IMR-90 (cell line): ENCODE data around the gene EBF4. TPM values are rescaled to one million over a fixed set of nuclear protein-coding genes. Genes with fewer than 3 reads are reported as not detected.

ENCODE experiments used
- ATAC-seq: fragments of 200-7000 bp; cut with Tn5 transposase; 2 replicates; pipeline ENCODE4 v1.9.1; 2020; ENCODE audit warnings: low read depth, mild to moderate bottlenecking, moderate library complexity
- BruUV-seq: library from RNA; stranded (reverse); fragments of 400-500 nt; replicated peaks from 2 replicates; lab custom pipeline; 2021; lab: Mats Ljungman, UMichigan
- CTCF ChIA-PET: fragments of 300-600 bp; formaldehyde crosslinking; extraction: SDS; loops from one replicate; lab custom pipeline; 2021; ENCODE audit warnings: antibody characterized with exemption; lab: Yijun Ruan, JAX
- POLR2A ChIA-PET: fragments of 300-600 bp; sonication (Branson Sonifier 250); formaldehyde crosslinking; loops from one replicate; lab custom pipeline; 2022; ENCODE audit warnings: antibody characterized with exemption; ENCODE audit not compliant: unreplicated experiment; lab: Charles Lee
- DNase-seq: peaks from one replicate; pipeline ENCODE4 v3.0.0; 2013
- H2AFZ ChIP-seq: replicated peaks from 2 replicates; pipeline ENCODE3; 2013; ENCODE audit warnings: low read length, mild to moderate bottlenecking; ENCODE audit not compliant: poor library complexity
- H2AK5ac ChIP-seq: 2 replicates; pipeline ENCODE4 v1.6.1; 2013; ENCODE audit warnings: low read depth, low read length, inconsistent platforms
- H2AK9ac ChIP-seq: replicated peaks from 2 replicates; pipeline ENCODE3; 2013; ENCODE audit warnings: mild to moderate bottlenecking, low read depth, low read length, moderate library complexity; ENCODE audit not compliant: poor library complexity
- H2BK120ac ChIP-seq: 2 replicates; pipeline ENCODE4 v1.6.1; 2013; ENCODE audit warnings: low read depth, low read length, inconsistent platforms
- H2BK15ac ChIP-seq: 3 replicates; pipeline ENCODE4 v1.6.1; 2013; ENCODE audit warnings: low read depth, low read length, inconsistent platforms
- H2BK20ac ChIP-seq: 2 replicates; pipeline ENCODE4 v1.6.1; 2013; ENCODE audit warnings: low read depth, mild to moderate bottlenecking, inconsistent platforms, low read length, moderate library complexity
- H2BK5ac ChIP-seq: 2 replicates; pipeline ENCODE4 v1.6.1; 2013; ENCODE audit warnings: mild to moderate bottlenecking, low read depth, low read length, inconsistent platforms; ENCODE audit not compliant: poor library complexity, severe bottlenecking
- H3K14ac ChIP-seq: replicated peaks from 2 replicates; pipeline ENCODE4 v1.6.1; 2013; ENCODE audit warnings: low read depth, low read length, inconsistent platforms
- H3K18ac ChIP-seq: 2 replicates; pipeline ENCODE4 v1.6.1; 2013; ENCODE audit warnings: low read depth, low read length, control low read depth
- H3K23ac ChIP-seq: 2 replicates; pipeline ENCODE4 v1.6.1; 2013; ENCODE audit warnings: low read depth, low read length, inconsistent platforms
- H3K27ac ChIP-seq: 2 replicates; pipeline ENCODE4 v1.5.1; 2013; ENCODE audit warnings: mild to moderate bottlenecking, control low read depth, low read length; ENCODE audit not compliant: insufficient read depth
- H3K27me3 ChIP-seq: 2 replicates; pipeline ENCODE4 v1.6.1; 2013; ENCODE audit warnings: low read length; ENCODE audit not compliant: control insufficient read depth, insufficient read depth
- H3K36me3 ChIP-seq: 2 replicates; pipeline ENCODE4 v1.6.1; 2013; ENCODE audit warnings: low read length, mixed read lengths; ENCODE audit not compliant: control insufficient read depth, insufficient read depth
- H3K4ac ChIP-seq: 2 replicates; pipeline ENCODE4 v1.6.1; 2013; ENCODE audit warnings: low read depth, low read length, inconsistent platforms
- H3K4me1 ChIP-seq: 2 replicates; pipeline ENCODE4 v1.6.1; 2013; ENCODE audit warnings: low read length, mixed read lengths; ENCODE audit not compliant: control insufficient read depth, insufficient read depth
- H3K4me2 ChIP-seq: 2 replicates; pipeline ENCODE4 v1.6.1; 2013; ENCODE audit warnings: low read depth, mild to moderate bottlenecking, control low read depth, low read length, moderate library complexity
- H3K4me3 ChIP-seq: 2 replicates; pipeline ENCODE4 v1.5.1; 2013; ENCODE audit warnings: low read depth, mild to moderate bottlenecking, control low read depth, low read length, moderate library complexity; ENCODE audit not compliant: insufficient read depth
- H3K56ac ChIP-seq: 2 replicates; pipeline ENCODE4 v1.6.1; 2013; ENCODE audit warnings: low read length, inconsistent platforms; ENCODE audit not compliant: insufficient read depth; ENCODE audit errors: extremely low read depth
- H3K79me1 ChIP-seq, 2 experiments: 2 replicates each; pipeline ENCODE4 v1.6.1; 2013; ENCODE audit warnings: low read length in 2 of 2, inconsistent platforms in 1 of 2, low read depth in 1 of 2
- H3K9ac ChIP-seq: 2 replicates; pipeline ENCODE4 v1.6.1; 2013; ENCODE audit warnings: low read depth, low read length, control low read depth
- H3K9me1 ChIP-seq: 2 replicates; pipeline ENCODE4 v1.6.1; 2013; ENCODE audit warnings: low read length, inconsistent platforms; ENCODE audit not compliant: insufficient read depth
- H3K9me3 ChIP-seq: 2 replicates; pipeline ENCODE4 v1.6.1; 2013; ENCODE audit warnings: low read length; ENCODE audit not compliant: control insufficient read depth, insufficient read depth
- H4K20me1 ChIP-seq: 2 replicates; pipeline ENCODE4 v1.6.1; 2013; ENCODE audit warnings: low read length, inconsistent platforms; ENCODE audit not compliant: insufficient read depth
- H4K5ac ChIP-seq: 2 replicates; pipeline ENCODE4 v1.6.1; 2013; ENCODE audit warnings: mild to moderate bottlenecking, low read depth, low read length, control low read depth
- H4K8ac ChIP-seq, 2 experiments: 2 replicates each; pipeline ENCODE4 v1.6.1; 2013; ENCODE audit warnings: low read depth in 2 of 2, low read length in 2 of 2, control low read depth in 1 of 2, inconsistent platforms in 1 of 2
- H4K91ac ChIP-seq: 2 replicates; pipeline ENCODE4 v1.6.1; 2013; ENCODE audit warnings: low read depth, low read length, inconsistent platforms; ENCODE audit not compliant: insufficient read depth
- BHLHE40 ChIP-seq: fragments of 150-350 bp; IDR thresholded peaks from 2 replicates; pipeline ENCODE4 v1.6.1; 2016; ENCODE audit warnings: mild to moderate bottlenecking, low read depth, low read length
- CEBPB ChIP-seq: IDR thresholded peaks from 2 replicates; pipeline ENCODE4 v1.6.1; 2012; ENCODE audit warnings: low read depth, low read length, improper control_type of control experiment
- CHD1 ChIP-seq: IDR thresholded peaks from 2 replicates; pipeline ENCODE4 v1.6.1; 2012; ENCODE audit warnings: low read depth, low read length, improper control_type of control experiment
- CTCF ChIP-seq: conservative IDR thresholded peaks from 2 replicates; pipeline ENCODE4 v1.5.1; 2012; ENCODE audit warnings: mild to moderate bottlenecking, low read depth, low read length, improper control_type of control experiment
- ELK1 ChIP-seq: fragments of 150-350 bp; IDR thresholded peaks from 2 replicates; pipeline ENCODE4 v1.6.1; 2016; ENCODE audit warnings: low read depth, mild to moderate bottlenecking, low read length, moderate library complexity, borderline replicate concordance
- FOS ChIP-seq: fragments of 150-350 bp; IDR thresholded peaks from 2 replicates; pipeline ENCODE4 v1.6.1; 2016; ENCODE audit warnings: low read depth, low read length
- MAFK ChIP-seq: IDR thresholded peaks from 2 replicates; pipeline ENCODE4 v1.6.1; 2012; ENCODE audit warnings: low read depth, low read length, improper control_type of control experiment
- MAZ ChIP-seq: IDR thresholded peaks from 2 replicates; pipeline ENCODE4 v1.6.1; 2012; ENCODE audit warnings: low read depth, mild to moderate bottlenecking, low read length, improper control_type of control experiment, moderate library complexity, borderline replicate concordance
- MXI1 ChIP-seq: IDR thresholded peaks from 2 replicates; pipeline ENCODE4 v1.6.1; 2012; ENCODE audit warnings: low read depth, mild to moderate bottlenecking, low read length, moderate library complexity, borderline replicate concordance
- NFE2L2 ChIP-seq: fragments of 150-350 bp; IDR thresholded peaks from 2 replicates; pipeline ENCODE4 v1.6.1; 2016; ENCODE audit warnings: low read depth, mild to moderate bottlenecking, low read length
- POLR2A ChIP-seq: IDR thresholded peaks from 2 replicates; pipeline ENCODE4 v1.6.1; 2012; ENCODE audit warnings: mild to moderate bottlenecking, low read depth, low read length
- RAD21 ChIP-seq: IDR thresholded peaks from 2 replicates; pipeline ENCODE4 v1.6.1; 2012; ENCODE audit warnings: low read length, improper control_type of control experiment
- RCOR1 ChIP-seq: IDR thresholded peaks from 2 replicates; pipeline ENCODE4 v1.6.1; 2012; ENCODE audit warnings: mild to moderate bottlenecking, low read length, improper control_type of control experiment; ENCODE audit not compliant: insufficient replicate concordance
- RFX5 ChIP-seq: IDR thresholded peaks from 2 replicates; pipeline ENCODE4 v1.8.0; 2012; ENCODE audit warnings: low read depth, mild to moderate bottlenecking, low read length, moderate library complexity
- SMC3 ChIP-seq: fragments of 150-350 bp; IDR thresholded peaks from 2 replicates; pipeline ENCODE4 v1.6.1; 2016; ENCODE audit warnings: low read depth, mild to moderate bottlenecking, antibody characterized with exemption, low read length, moderate library complexity
- WGBS, 2 experiments: methylation state at CpG; one replicate each; pipeline versions ENCODE4 v1.1.5 to v1.1.7; 2013; ENCODE audit warnings: missing lambda C conversion rate in 2 of 2; ENCODE audit not compliant: insufficient read length in 1 of 2; ENCODE audit errors: extremely low coverage in 2 of 2; 5-methylcytosine and 5-hydroxymethylcytosine counted together
- dilution Hi-C: fragments of 300-500 bp; cut with HindIII; formaldehyde crosslinking; loops from one replicate; pipeline ENCODE4 v1.14.3; 2018; ENCODE audit warnings: low sequenced_read_pairs; ENCODE audit not compliant: unreplicated experiment
- in situ Hi-C: fragments of 300-500 bp; cut with MboI; formaldehyde crosslinking; loops from 3 replicates; pipeline ENCODE4 v1.14.3; 2019; ENCODE audit warnings: low sequenced_read_pairs, inconsistent platforms, mixed read lengths
- intact Hi-C: fragments of 100-400 bp; cut with micrococcal nuclease; formaldehyde crosslinking; loops from 2 replicates; pipeline ENCODE4 v1.10.0; 2022
- polyA plus RNA-seq, 3 experiments: library from polyadenylated mRNA; depleted of rRNA; stranded (reverse); fragments of >200 nt; gene quantifications; 2 replicates each; pipeline ENCODE4 v1.2.3, GENCODE V29; 2012; ENCODE audit warnings: low replicate concordance in 1 of 3
- total RNA-seq: library from RNA; depleted of rRNA; stranded (reverse); fragments of >200 nt; gene quantifications from 2 replicates; pipeline ENCODE4 v1.2.3, GENCODE V29; 2012
- TF ChIP-seq, protein P1 (sequence below): fragments of 150-350 bp; IDR thresholded peaks from 2 replicates; pipeline ENCODE4 v1.6.1; 2017; ENCODE audit warnings: mild to moderate bottlenecking, antibody characterized with exemption, low read length, low read depth

The EBF4 gene
- total and polyA plus RNA-seq, 2 of the 4 experiments (the other 2 are of a cell fraction), result 0.18 to 1.1 TPM

GRCh38 chr20:2705931-2706645, 13.5 kb downstream of the EBF4 start:
- Histone ChIP-seq H3K4ac (no peak overlapping the region), H3K4me2 (no peak overlapping the region), H3K9ac (no peak overlapping the region), H2BK15ac (no peak overlapping the region), H3K36me3 (no peaks in the 10 kb centered on the region), H3K27ac (no peak overlapping the region), H2AK9ac (no peak overlapping the region), H2AK5ac (no peak overlapping the region), H3K18ac (no peak overlapping the region), H3K9me3 (no peaks in the 10 kb centered on the region), H2BK20ac (no peak overlapping the region), H3K9me1 (no peaks in the 10 kb centered on the region), H4K5ac (no peak overlapping the region), H3K56ac (no peak overlapping the region), H2BK5ac (no peak overlapping the region), H3K14ac (no peak overlapping the region), H3K4me3 (no peak overlapping the region), H4K8ac (no peak overlapping the region), H2AFZ (peak overlapping the region; percentile 41), H4K91ac (no peak overlapping the region), H4K20me1 (no peaks in the 10 kb centered on the region), H3K79me1 (no peaks in the 10 kb centered on the region), H2BK120ac (no peak overlapping the region), H3K23ac (no peak overlapping the region), H3K27me3 (peaks cover 36% of the 10 kb centered on the region), H3K4me1 (no peaks in the 10 kb centered on the region)
- POLR2A ChIA-PET, result no interaction called here
- intact Hi-C loops, result no loop called here
- dilution Hi-C loops, result no loop called here
- ATAC-seq, result no peak
- no TSS peak for BruUV-seq
- in situ Hi-C loops, result no loop called here
- TF ChIP-seq MAFK (no peak), RCOR1 (no peak), RFX5 (no peak), MAZ (no peak), ELK1 (no peak), BHLHE40 (no peak), RAD21 (no peak), NFE2L2 (no peak), CTCF (no peak), FOS (no peak), POLR2A (no peak), MXI1 (no peak), CEBPB (no peak), SMC3 (no peak), CHD1 (no peak)
- TF ChIP-seq, protein P1, sequence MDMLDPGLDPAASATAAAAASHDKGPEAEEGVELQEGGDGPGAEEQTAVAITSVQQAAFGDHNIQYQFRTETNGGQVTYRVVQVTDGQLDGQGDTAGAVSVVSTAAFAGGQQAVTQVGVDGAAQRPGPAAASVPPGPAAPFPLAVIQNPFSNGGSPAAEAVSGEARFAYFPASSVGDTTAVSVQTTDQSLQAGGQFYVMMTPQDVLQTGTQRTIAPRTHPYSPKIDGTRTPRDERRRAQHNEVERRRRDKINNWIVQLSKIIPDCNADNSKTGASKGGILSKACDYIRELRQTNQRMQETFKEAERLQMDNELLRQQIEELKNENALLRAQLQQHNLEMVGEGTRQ, result no peak
- WGBS, 2 experiments, result 88% methylated on average over 5 of the region's 14 CpGs; no CpG with 5 or more reads in 1 of the 2 experiments
- no peak for DNase-seq
- CTCF ChIA-PET, result no interaction called here
